ENCODE measurements around the gene PSMG4.

DNA sequence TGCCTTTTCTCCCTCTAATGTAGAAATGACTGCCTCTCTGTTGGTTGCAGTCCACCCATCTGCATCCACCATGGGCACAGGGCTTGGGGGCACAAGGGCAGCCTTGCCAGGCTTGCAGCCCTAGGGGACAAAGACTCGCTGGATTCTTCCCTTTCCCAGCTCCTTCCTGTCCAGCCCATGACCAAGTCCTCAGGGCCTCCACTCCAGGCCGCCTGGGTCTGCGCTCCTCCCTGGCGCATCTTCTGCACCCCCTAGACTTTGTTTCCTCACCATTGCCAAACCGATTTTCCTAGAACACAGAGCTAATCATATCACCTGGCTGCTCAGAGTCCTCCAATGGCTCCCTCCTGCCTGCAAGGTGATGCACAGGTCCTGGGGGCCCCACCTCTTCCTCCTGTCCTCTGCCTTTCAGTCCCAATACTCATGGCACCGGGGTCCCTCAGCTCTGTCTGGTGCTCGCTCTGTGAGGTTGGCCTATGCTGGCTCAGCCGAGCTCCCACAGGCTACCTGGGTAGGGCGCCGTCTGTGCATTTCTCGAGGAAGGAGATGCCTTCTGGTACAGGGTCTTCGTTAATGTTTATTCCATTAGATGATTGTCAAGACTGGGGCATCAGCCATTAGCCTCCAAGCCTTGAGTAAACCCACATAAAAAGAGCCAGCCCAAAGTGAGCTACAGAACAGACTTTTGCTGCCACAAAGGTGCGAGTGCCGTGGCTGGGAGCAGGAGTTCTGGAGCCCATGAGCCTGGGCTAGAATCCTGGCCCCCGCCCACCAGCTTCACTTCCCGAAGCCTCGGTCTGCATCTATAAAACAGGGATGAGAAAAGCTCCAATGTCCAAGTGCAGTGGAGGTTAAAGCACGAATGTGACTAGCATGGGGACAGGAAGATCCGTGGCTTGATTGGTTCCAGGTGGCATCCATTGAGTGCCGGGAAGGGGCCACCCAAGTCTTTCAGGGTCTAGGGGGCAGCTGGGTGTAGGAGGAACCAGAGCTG lies 17.7 kb downstream of the PSMG4 start:
- no peak for TF ChIP-seq GATA2 (IDR thresholded peaks at IDR 0.05; ENCODE audit: low read depth, low read length)
- TF ChIP-seq GATA3 (IDR thresholded peaks at IDR 0.05; ENCODE audit: low read depth, low read length) = no peak

All from SH-SY5Y (cell line).